K562 (cell line): ENCODE data around the gene ITPR2. TPM values are rescaled to one million over a fixed set of nuclear protein-coding genes. Genes with fewer than 3 reads are reported as not detected.

ENCODE experiments used
- BRD9 ChIP-seq: fragments of 450-650 bp; IDR thresholded peaks from 2 replicates; pipeline ENCODE4 v1.6.1; 2018; ENCODE audit warnings: low read depth; ENCODE audit not compliant: partially characterized antibody
- CCNT2 ChIP-seq: IDR thresholded peaks from 2 replicates; pipeline ENCODE4 v1.6.1; 2011; ENCODE audit warnings: borderline replicate concordance, low read depth, mild to moderate bottlenecking, moderate library complexity, mixed read lengths, low read length; ENCODE audit not compliant: insufficient read length; ENCODE audit errors: extremely low read depth
- CHD4 ChIP-seq: fragments of 200-600 bp; sonication (generic); IDR thresholded peaks from 3 replicates; pipeline ENCODE4 v1.6.1; 2012; ENCODE audit warnings: low read depth, mild to moderate bottlenecking, mixed read lengths, low read length, inconsistent platforms; ENCODE audit not compliant: insufficient read depth, insufficient replicate concordance, poor library complexity, severe bottlenecking
- CTCFL ChIP-seq: IDR thresholded peaks from 2 replicates; pipeline ENCODE4 v1.6.1; 2011; ENCODE audit warnings: borderline replicate concordance, low read depth, mild to moderate bottlenecking, moderate library complexity, low read length; ENCODE audit not compliant: insufficient read depth, poor library complexity, severe bottlenecking
- ETV1 ChIP-seq: fragments of 450-650 bp; conservative IDR thresholded peaks from 2 replicates; pipeline ENCODE4 v1.6.1; 2016; ENCODE audit warnings: missing genetic modification characterization, control low read depth, low read depth, missing compliant biosample characterization
- GATA2 ChIP-seq: sonication (generic); formaldehyde crosslinking; IDR thresholded peaks from 2 replicates; pipeline ENCODE4 v1.4.0; 2020; ENCODE audit warnings: mild to moderate bottlenecking, missing genetic modification reagents
- HCFC1 ChIP-seq: IDR thresholded peaks from 2 replicates; pipeline ENCODE4 v1.6.1; 2012; ENCODE audit warnings: low read depth, low read length, improper control_type of control experiment
- HDAC3 ChIP-seq: fragments of 450-650 bp; IDR thresholded peaks from 2 replicates; pipeline ENCODE4 v1.6.1; 2018; ENCODE audit warnings: borderline replicate concordance, mild to moderate bottlenecking, moderate library complexity; ENCODE audit not compliant: partially characterized antibody
- KAT8 ChIP-seq: fragments of 450-650 bp; IDR thresholded peaks from 2 replicates; pipeline ENCODE4 v1.6.1; 2016; ENCODE audit warnings: low read depth, mild to moderate bottlenecking
- KHSRP ChIP-seq: fragments of 450-650 bp; IDR thresholded peaks from 2 replicates; pipeline ENCODE4 v1.6.1; 2017
- MCM2 ChIP-seq: fragments of 450-650 bp; IDR thresholded peaks from 2 replicates; pipeline ENCODE4 v1.6.1; 2017; ENCODE audit warnings: low read depth, mild to moderate bottlenecking
- MXD1 ChIP-seq: fragments of 250-450 bp; sonication (Bioruptor Pico); IDR thresholded peaks from 2 replicates; pipeline ENCODE4 v1.8.0; 2021; ENCODE audit warnings: borderline replicate concordance, mild to moderate bottlenecking, moderate library complexity; ENCODE audit not compliant: poor library complexity, severe bottlenecking
- MXI1 ChIP-seq: IDR thresholded peaks from 2 replicates; pipeline ENCODE4 v1.6.1; 2011; ENCODE audit warnings: low read depth, mild to moderate bottlenecking, improper control_type of control experiment, low read length
- NFXL1 ChIP-seq: fragments of 450-650 bp; formaldehyde crosslinking; IDR thresholded peaks from 2 replicates; pipeline ENCODE4 v1.4.0; 2021; ENCODE audit warnings: mild to moderate bottlenecking
- NUFIP1 ChIP-seq: fragments of 450-650 bp; IDR thresholded peaks from 2 replicates; pipeline ENCODE4 v1.6.1; 2018; ENCODE audit not compliant: partially characterized antibody
- PHF20 ChIP-seq: fragments of 450-650 bp; IDR thresholded peaks from 2 replicates; pipeline ENCODE4 v1.6.1; 2018; ENCODE audit not compliant: partially characterized antibody
- PKNOX1 ChIP-seq: fragments of 450-650 bp; IDR thresholded peaks from 2 replicates; pipeline ENCODE4 v1.6.1; 2016
- RAD21 ChIP-seq, 2 experiments: fragments of 250-450 bp in 1 of 2; fragments of 450-650 bp in 1 of 2; sonication (Bioruptor Pico) in 1 of 2; formaldehyde crosslinking in 1 of 2; IDR thresholded peaks in 1 of 2; conservative IDR thresholded peaks in 1 of 2; 2 replicates each; pipeline versions ENCODE4 v1.4.0 to v1.8.0; 2020 to 2022; ENCODE audit warnings: mild to moderate bottlenecking in 2 of 2, moderate library complexity in 1 of 2
- RBM25 ChIP-seq: fragments of 200-400 bp; formaldehyde crosslinking; IDR thresholded peaks from 2 replicates; pipeline ENCODE4 v1.6.1; 2018; ENCODE audit warnings: low read length, low read depth, moderate library complexity; ENCODE audit not compliant: severe bottlenecking
- SIN3B ChIP-seq: fragments of 450-650 bp; IDR thresholded peaks from 2 replicates; pipeline ENCODE4 v1.6.1; 2017; ENCODE audit warnings: low read depth, mild to moderate bottlenecking, moderate library complexity
- SOX6 ChIP-seq: fragments of 450-650 bp; IDR thresholded peaks from 2 replicates; pipeline ENCODE4 v1.6.1; 2014; ENCODE audit warnings: mild to moderate bottlenecking
- TEAD2 ChIP-seq: fragments of 450-650 bp; IDR thresholded peaks from 2 replicates; pipeline ENCODE4 v1.6.1; 2016; ENCODE audit warnings: missing genetic modification characterization, control low read depth, missing compliant biosample characterization
- THRA ChIP-seq: fragments of 450-650 bp; IDR thresholded peaks from 2 replicates; pipeline ENCODE4 v1.6.1; 2017; ENCODE audit warnings: mild to moderate bottlenecking, moderate library complexity
- ZNF134 ChIP-seq: fragments of 250-450 bp; sonication (Bioruptor Pico); conservative IDR thresholded peaks from 2 replicates; pipeline ENCODE4 v1.4.0; 2020
- polyA plus RNA-seq, 8 experiments: library from polyadenylated mRNA; depleted of rRNA in 4 of 8; stranded (reverse) in 5 of 8; unstranded in 3 of 8; fragments of >200 nt; fragmentation: Nextera tagmentation in 2 of 8; fragmentation: Illumina TruSeq in 1 of 8; extraction: Ambion mirVana in 2 of 8; extraction: Trizol in 1 of 8; gene quantifications; 2 replicates each; pipeline versions ENCODE4 v1.2.1 to v1.2.3, GENCODE V29; 2011 to 2014; ENCODE audit warnings: inconsistent platforms in 1 of 8, missing spikeins in 1 of 8
- total RNA-seq, 7 experiments: library from RNA; depleted of rRNA in 6 of 7; stranded (reverse); fragments of >200 nt in 6 of 7; fragmentation: Illumina TruSeq in 2 of 7; extraction: Trizol in 2 of 7; gene quantifications; 2 replicates each; pipeline versions ENCODE4 v1.2.1 to v1.2.3, GENCODE V29; 2011 to 2021; ENCODE audit warnings: low replicate concordance in 1 of 7

Gene ITPR2
- total and polyA plus RNA-seq, 9 of the 15 experiments (the other 6 are each of a cell fraction or from before 2014, with no cell fraction given): 0.21 to 3.3 (median 0.95) TPM

- TF ChIP-seq CTCFL (no peak), PHF20 (no peak), HCFC1 (no peak), RBM25 (no peak), MXI1 (no peak), RAD21 (CRISPR knock-in tag; conservative IDR thresholded peaks at IDR 0.05 in 1 of 2, IDR thresholded peaks at IDR 0.05 in 1 of 2) (peak; percentile 21 to 37; a peak in 3 of 4 replicates), HDAC3 (no peak), SIN3B (no peak), SOX6 (no peak), NFXL1 (CRISPR knock-in tag) (no peak), CHD4 (no peak), ZNF134 (CRISPR knock-in tag) (no peak), ETV1 (tag) (no peak), PKNOX1 (no peak), CCNT2 (peak; percentile 25), MCM2 (no peak), THRA (no peak), BRD9 (no peak), MXD1 (CRISPR knock-in tag) (no peak), GATA2 (CRISPR knock-in tag) (0 out of 2 replicates have a peak, but pooled peaks have one; percentile 15), KAT8 (no peak), TEAD2 (no peak), NUFIP1 (no peak), KHSRP (no peak)
Observed at GRCh38 chr12:26831951-26832821, 808 bp downstream of the ITPR2 start (continued).
